ENCODE measurements around the gene ADORA2A.

DNA sequence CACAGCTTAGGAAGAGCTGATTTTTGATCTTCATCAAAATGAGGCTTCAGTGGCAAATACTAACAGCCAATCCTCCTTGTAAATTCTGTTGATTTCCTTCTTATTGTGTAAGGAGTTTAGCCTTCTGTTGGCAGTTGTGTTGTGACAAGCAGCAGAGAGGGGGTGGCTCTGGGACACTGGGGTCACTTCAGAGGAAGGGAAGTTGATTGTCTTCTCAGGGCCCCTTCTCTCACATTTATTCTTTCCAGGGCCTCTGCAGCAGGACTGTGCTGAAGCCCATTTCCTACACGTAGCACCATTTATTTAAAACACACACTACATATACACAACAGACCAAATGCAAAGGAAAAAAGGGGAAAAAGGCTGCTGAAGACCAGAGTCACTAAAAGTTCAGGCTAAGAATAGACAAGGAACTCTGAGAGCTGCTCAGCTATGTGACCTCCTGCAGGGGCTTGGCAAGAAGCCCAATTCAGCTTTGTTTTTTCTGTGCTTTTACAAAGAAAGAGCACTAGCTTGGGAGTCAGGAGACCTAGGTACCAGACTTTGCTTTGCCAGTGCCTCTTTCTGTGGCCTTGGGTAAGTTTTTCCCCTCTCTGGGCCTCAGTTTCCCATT is 39.4 kb downstream of the ADORA2A start:
- TF ChIP-seq, protein P1, sequence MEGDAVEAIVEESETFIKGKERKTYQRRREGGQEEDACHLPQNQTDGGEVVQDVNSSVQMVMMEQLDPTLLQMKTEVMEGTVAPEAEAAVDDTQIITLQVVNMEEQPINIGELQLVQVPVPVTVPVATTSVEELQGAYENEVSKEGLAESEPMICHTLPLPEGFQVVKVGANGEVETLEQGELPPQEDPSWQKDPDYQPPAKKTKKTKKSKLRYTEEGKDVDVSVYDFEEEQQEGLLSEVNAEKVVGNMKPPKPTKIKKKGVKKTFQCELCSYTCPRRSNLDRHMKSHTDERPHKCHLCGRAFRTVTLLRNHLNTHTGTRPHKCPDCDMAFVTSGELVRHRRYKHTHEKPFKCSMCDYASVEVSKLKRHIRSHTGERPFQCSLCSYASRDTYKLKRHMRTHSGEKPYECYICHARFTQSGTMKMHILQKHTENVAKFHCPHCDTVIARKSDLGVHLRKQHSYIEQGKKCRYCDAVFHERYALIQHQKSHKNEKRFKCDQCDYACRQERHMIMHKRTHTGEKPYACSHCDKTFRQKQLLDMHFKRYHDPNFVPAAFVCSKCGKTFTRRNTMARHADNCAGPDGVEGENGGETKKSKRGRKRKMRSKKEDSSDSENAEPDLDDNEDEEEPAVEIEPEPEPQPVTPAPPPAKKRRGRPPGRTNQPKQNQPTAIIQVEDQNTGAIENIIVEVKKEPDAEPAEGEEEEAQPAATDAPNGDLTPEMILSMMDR (IDR thresholded peaks at IDR 0.05; ENCODE audit: insufficient read depth, low read length) = no peak
- TF ChIP-seq, protein P2, sequence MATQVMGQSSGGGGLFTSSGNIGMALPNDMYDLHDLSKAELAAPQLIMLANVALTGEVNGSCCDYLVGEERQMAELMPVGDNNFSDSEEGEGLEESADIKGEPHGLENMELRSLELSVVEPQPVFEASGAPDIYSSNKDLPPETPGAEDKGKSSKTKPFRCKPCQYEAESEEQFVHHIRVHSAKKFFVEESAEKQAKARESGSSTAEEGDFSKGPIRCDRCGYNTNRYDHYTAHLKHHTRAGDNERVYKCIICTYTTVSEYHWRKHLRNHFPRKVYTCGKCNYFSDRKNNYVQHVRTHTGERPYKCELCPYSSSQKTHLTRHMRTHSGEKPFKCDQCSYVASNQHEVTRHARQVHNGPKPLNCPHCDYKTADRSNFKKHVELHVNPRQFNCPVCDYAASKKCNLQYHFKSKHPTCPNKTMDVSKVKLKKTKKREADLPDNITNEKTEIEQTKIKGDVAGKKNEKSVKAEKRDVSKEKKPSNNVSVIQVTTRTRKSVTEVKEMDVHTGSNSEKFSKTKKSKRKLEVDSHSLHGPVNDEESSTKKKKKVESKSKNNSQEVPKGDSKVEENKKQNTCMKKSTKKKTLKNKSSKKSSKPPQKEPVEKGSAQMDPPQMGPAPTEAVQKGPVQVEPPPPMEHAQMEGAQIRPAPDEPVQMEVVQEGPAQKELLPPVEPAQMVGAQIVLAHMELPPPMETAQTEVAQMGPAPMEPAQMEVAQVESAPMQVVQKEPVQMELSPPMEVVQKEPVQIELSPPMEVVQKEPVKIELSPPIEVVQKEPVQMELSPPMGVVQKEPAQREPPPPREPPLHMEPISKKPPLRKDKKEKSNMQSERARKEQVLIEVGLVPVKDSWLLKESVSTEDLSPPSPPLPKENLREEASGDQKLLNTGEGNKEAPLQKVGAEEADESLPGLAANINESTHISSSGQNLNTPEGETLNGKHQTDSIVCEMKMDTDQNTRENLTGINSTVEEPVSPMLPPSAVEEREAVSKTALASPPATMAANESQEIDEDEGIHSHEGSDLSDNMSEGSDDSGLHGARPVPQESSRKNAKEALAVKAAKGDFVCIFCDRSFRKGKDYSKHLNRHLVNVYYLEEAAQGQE (IDR thresholded peaks at IDR 0.05; ENCODE audit: insufficient replicate concordance, low read depth) = no peak
- no peak for TF ChIP-seq GABPA (IDR thresholded peaks at IDR 0.05; ENCODE audit: low read depth)

Data from HL-60 (cell line).